A549 (cell line): Measurements from ENCODE around the gene COL19A1.

Experiments used
- CBX2 ChIP-seq: fragments of 200-600 bp; sonication (generic); IDR thresholded peaks from 2 replicates; pipeline ENCODE4 v1.6.1; 2016; ENCODE audit warnings: low read depth, mild to moderate bottlenecking, borderline replicate concordance
- CHD2 ChIP-seq: fragments of 150-350 bp; IDR thresholded peaks from 2 replicates; pipeline ENCODE4 v1.6.1; 2014; ENCODE audit warnings: low read length; ENCODE audit not compliant: partially characterized antibody
- FOXS1 ChIP-seq: fragments of 250-450 bp; sonication (Bioruptor Pico); IDR thresholded peaks from 2 replicates; pipeline ENCODE4 v1.5.0; 2020; ENCODE audit warnings: mild to moderate bottlenecking, moderate library complexity
- HDAC2 ChIP-seq: fragments of 200-600 bp; sonication (generic); IDR thresholded peaks from 2 replicates; pipeline ENCODE4 v1.6.1; 2016
- PHF8 ChIP-seq: fragments of 200-600 bp; sonication (generic); IDR thresholded peaks from 2 replicates; pipeline ENCODE4 v1.6.1; 2016; ENCODE audit warnings: low read depth, mild to moderate bottlenecking, antibody characterized with exemption, moderate library complexity, borderline replicate concordance
- RAD21 ChIP-seq, 2 experiments: fragments of >200 bp in 1 of 2; sonication (Bioruptor Twin) in 1 of 2; formaldehyde crosslinking in 1 of 2; IDR thresholded peaks in 1 of 2; conservative IDR thresholded peaks in 1 of 2; 2 replicates in 1 of 2; 3 replicates in 1 of 2; pipeline ENCODE4 v1.6.1; 2012 to 2018; ENCODE audit warnings: inconsistent platforms in 1 of 2
- SREBF2 ChIP-seq: fragments of 450-650 bp; IDR thresholded peaks from 2 replicates; pipeline ENCODE4 v1.6.1; 2014; ENCODE audit warnings: mild to moderate bottlenecking, moderate library complexity
- ZFP36 ChIP-seq: fragments of 450-650 bp; IDR thresholded peaks from 2 replicates; pipeline ENCODE4 v1.6.1; 2014; ENCODE audit warnings: borderline replicate concordance; ENCODE audit not compliant: partially characterized antibody
- TF ChIP-seq, protein P1 (sequence below): fragments of 150-350 bp; IDR thresholded peaks from 2 replicates; pipeline ENCODE4 v1.6.1; 2014; ENCODE audit warnings: low read depth, mild to moderate bottlenecking, low read length
- TF ChIP-seq, protein P2 (sequence below): fragments of >200 bp; sonication (Bioruptor Twin); formaldehyde crosslinking; IDR thresholded peaks from 3 replicates; pipeline ENCODE4 v1.5.1; 2016
- TF ChIP-seq, protein P3 (sequence below): fragments of 450-650 bp; IDR thresholded peaks from 2 replicates; pipeline ENCODE4 v1.6.1; 2014; ENCODE audit warnings: antibody characterized with exemption

DNA sequence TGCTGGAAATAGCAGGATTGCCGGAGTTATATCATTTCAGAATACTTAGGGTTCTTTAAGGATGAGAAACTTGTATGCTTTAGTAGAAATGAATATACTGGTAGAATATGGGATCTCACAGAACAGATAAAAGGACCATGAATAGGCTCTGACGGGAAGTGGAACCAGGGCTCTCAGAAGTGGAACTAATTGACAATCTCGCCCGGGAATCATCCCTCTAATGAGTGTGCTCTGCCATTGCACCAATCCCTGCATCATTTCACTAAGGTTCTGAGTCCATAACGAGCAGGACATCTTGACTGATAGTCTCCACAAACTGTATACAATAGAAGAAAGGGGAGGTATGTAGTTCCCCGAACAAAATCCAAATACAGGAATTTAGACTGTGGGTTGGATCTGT lies 286.4 kb downstream of the COL19A1 start:
- TF ChIP-seq, protein P1, sequence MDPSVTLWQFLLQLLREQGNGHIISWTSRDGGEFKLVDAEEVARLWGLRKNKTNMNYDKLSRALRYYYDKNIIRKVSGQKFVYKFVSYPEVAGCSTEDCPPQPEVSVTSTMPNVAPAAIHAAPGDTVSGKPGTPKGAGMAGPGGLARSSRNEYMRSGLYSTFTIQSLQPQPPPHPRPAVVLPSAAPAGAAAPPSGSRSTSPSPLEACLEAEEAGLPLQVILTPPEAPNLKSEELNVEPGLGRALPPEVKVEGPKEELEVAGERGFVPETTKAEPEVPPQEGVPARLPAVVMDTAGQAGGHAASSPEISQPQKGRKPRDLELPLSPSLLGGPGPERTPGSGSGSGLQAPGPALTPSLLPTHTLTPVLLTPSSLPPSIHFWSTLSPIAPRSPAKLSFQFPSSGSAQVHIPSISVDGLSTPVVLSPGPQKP, result no peak
- TF ChIP-seq, protein P2, sequence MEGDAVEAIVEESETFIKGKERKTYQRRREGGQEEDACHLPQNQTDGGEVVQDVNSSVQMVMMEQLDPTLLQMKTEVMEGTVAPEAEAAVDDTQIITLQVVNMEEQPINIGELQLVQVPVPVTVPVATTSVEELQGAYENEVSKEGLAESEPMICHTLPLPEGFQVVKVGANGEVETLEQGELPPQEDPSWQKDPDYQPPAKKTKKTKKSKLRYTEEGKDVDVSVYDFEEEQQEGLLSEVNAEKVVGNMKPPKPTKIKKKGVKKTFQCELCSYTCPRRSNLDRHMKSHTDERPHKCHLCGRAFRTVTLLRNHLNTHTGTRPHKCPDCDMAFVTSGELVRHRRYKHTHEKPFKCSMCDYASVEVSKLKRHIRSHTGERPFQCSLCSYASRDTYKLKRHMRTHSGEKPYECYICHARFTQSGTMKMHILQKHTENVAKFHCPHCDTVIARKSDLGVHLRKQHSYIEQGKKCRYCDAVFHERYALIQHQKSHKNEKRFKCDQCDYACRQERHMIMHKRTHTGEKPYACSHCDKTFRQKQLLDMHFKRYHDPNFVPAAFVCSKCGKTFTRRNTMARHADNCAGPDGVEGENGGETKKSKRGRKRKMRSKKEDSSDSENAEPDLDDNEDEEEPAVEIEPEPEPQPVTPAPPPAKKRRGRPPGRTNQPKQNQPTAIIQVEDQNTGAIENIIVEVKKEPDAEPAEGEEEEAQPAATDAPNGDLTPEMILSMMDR, result no peak
- TF ChIP-seq CHD2 (no peak), CBX2 (no peak), PHF8 (no peak), FOXS1 (CRISPR knock-in tag) (no peak), ZFP36 (no peak), SREBF2 (no peak), HDAC2 (no peak), RAD21 (conservative IDR thresholded peaks at IDR 0.05 in 1 of 2, IDR thresholded peaks at IDR 0.05 in 1 of 2) (no peak)
- TF ChIP-seq, protein P3, sequence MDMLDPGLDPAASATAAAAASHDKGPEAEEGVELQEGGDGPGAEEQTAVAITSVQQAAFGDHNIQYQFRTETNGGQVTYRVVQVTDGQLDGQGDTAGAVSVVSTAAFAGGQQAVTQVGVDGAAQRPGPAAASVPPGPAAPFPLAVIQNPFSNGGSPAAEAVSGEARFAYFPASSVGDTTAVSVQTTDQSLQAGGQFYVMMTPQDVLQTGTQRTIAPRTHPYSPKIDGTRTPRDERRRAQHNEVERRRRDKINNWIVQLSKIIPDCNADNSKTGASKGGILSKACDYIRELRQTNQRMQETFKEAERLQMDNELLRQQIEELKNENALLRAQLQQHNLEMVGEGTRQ, result no peak
